ENCODE results near the gene SOAT1. TPM values are rescaled to one million over a fixed set of nuclear protein-coding genes. Genes with fewer than 3 reads are reported as not detected.

Gene SOAT1
- polyA plus RNA-seq, 1 of the 3 experiments (the other 2 are of a cell fraction), result 8.1 TPM

- no peak for TF ChIP-seq SIN3A (IDR thresholded peaks at IDR 0.05; ENCODE audit: borderline replicate concordance, low read depth, low read length)
- no peak for TF ChIP-seq RXRA (IDR thresholded peaks at IDR 0.05; ENCODE audit: borderline replicate concordance, low read depth)
- no peak for TF ChIP-seq FOXJ3 (CRISPR knock-in tag; IDR thresholded peaks at IDR 0.05)
- TF ChIP-seq EZH2phosphoT487 (IDR thresholded peaks at IDR 0.05; ENCODE audit: borderline replicate concordance, low read depth), result no peak
- TF ChIP-seq, protein P1, sequence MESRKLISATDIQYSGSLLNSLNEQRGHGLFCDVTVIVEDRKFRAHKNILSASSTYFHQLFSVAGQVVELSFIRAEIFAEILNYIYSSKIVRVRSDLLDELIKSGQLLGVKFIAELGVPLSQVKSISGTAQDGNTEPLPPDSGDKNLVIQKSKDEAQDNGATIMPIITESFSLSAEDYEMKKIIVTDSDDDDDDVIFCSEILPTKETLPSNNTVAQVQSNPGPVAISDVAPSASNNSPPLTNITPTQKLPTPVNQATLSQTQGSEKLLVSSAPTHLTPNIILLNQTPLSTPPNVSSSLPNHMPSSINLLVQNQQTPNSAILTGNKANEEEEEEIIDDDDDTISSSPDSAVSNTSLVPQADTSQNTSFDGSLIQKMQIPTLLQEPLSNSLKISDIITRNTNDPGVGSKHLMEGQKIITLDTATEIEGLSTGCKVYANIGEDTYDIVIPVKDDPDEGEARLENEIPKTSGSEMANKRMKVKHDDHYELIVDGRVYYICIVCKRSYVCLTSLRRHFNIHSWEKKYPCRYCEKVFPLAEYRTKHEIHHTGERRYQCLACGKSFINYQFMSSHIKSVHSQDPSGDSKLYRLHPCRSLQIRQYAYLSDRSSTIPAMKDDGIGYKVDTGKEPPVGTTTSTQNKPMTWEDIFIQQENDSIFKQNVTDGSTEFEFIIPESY (IDR thresholded peaks at IDR 0.05; ENCODE audit: borderline replicate concordance, low read depth), result no peak
- TF ChIP-seq JUND (IDR thresholded peaks at IDR 0.05), result no peak
- TF ChIP-seq GATA2 (CRISPR knock-in tag; IDR thresholded peaks at IDR 0.05), result no peak
- no peak for TF ChIP-seq CHD2 (IDR thresholded peaks at IDR 0.05; ENCODE audit: low read length, partially characterized antibody)
- Histone ChIP-seq H3K9ac (no peak overlapping the region), H3K4me1 (ENCODE audit: control insufficient read depth in 1 of 2, insufficient read depth in 2 of 2, low read depth in 1 of 2, low read length in 1 of 2) (no peaks in the 10 kb centered on the region), H3K4me3 (ENCODE audit: low read depth in 2 of 2, low read length in 1 of 2) (no peak overlapping the region), H3K27ac (ENCODE audit: low read depth in 2 of 2, low read length in 1 of 2) (no peak overlapping the region), H3K27me3 (ENCODE audit: insufficient read depth) (no peaks in the 10 kb centered on the region), H3F3A (replicated peaks; ENCODE audit: insufficient read depth) (peaks cover 8% of the 10 kb centered on the region), H3K36me3 (replicated peaks in 1 of 2; ENCODE audit: control insufficient read depth in 1 of 2, insufficient read depth in 2 of 2, low read length in 1 of 2) (peaks cover 6 to 24% of the 10 kb centered on the region in 2 experiments), H3K79me2 (ENCODE audit: insufficient read depth) (peaks cover 86% of the 10 kb centered on the region), H3K9me3 (no peaks in the 10 kb centered on the region), H4K20me1 (ENCODE audit: insufficient read depth) (no peaks in the 10 kb centered on the region), H2AFZ (ENCODE audit: low read depth) (no peak overlapping the region), H3K9me2 (no peaks in the 10 kb centered on the region), H3K4me2 (no peak overlapping the region)
- CTCF ChIA-PET, result no interaction called here
- 62% methylated on average over 1 of the region's 1 CpG for WGBS (ENCODE audit: low lambda C conversion rate)
- no peak for DNase-seq
- POLR2A ChIA-PET, result no interaction called here
Measured at GRCh38 chr1:179305450-179305849, 11.9 kb downstream of the SOAT1 start.

GRCh38 chr1:179310291-179310690 lies 16.7 kb downstream of the SOAT1 start:
- no peak for TF ChIP-seq RAD21 (IDR thresholded peaks at IDR 0.05; ENCODE audit: low read length)
- TF ChIP-seq NFIC (IDR thresholded peaks at IDR 0.05; ENCODE audit: borderline replicate concordance), result peak; percentile 29; the same call in 1 of the 2 replicates
- peaks cover 75% of the 10 kb centered on the region for H3K79me2 ChIP-seq (ENCODE audit: insufficient read depth)
- POLR2A ChIA-PET, result no interaction called here
- H3K27ac ChIP-seq (ENCODE audit: low read depth in 2 of 2, low read length in 1 of 2), result peak overlapping the region in 1 of 2 experiments; percentile 65; a peak in 3 of 4 replicates
- peaks cover 8% of the 10 kb centered on the region for H3F3A ChIP-seq (replicated peaks; ENCODE audit: insufficient read depth)
- CTCF ChIA-PET, result no interaction called here
- 60% methylated on average over 3 of the region's 3 CpGs for WGBS (ENCODE audit: low lambda C conversion rate)
- no peak overlapping the region for H2AFZ ChIP-seq (ENCODE audit: low read depth)
- H3K9ac ChIP-seq, result no peak overlapping the region; the same call in 1 of the 2 replicates
- DNase-seq, result no peak
- no peak overlapping the region for H3K4me3 ChIP-seq (ENCODE audit: low read depth in 2 of 2, low read length in 1 of 2)
- H3K9me3 ChIP-seq, result no peaks in the 10 kb centered on the region
- no peaks in the 10 kb centered on the region for H3K27me3 ChIP-seq (ENCODE audit: insufficient read depth)
- H3K4me1 ChIP-seq (ENCODE audit: control insufficient read depth in 1 of 2, insufficient read depth in 2 of 2, low read depth in 1 of 2, low read length in 1 of 2), result no peaks in the 10 kb centered on the region
- no peak overlapping the region for H3K4me2 ChIP-seq
- H4K20me1 ChIP-seq (ENCODE audit: insufficient read depth), result no peaks in the 10 kb centered on the region
- no peaks in the 10 kb centered on the region for H3K9me2 ChIP-seq
- peaks cover 2 to 7% of the 10 kb centered on the region in 2 experiments for H3K36me3 ChIP-seq (replicated peaks in 1 of 2; ENCODE audit: control insufficient read depth in 1 of 2, insufficient read depth in 2 of 2, low read length in 1 of 2)

DNA sequence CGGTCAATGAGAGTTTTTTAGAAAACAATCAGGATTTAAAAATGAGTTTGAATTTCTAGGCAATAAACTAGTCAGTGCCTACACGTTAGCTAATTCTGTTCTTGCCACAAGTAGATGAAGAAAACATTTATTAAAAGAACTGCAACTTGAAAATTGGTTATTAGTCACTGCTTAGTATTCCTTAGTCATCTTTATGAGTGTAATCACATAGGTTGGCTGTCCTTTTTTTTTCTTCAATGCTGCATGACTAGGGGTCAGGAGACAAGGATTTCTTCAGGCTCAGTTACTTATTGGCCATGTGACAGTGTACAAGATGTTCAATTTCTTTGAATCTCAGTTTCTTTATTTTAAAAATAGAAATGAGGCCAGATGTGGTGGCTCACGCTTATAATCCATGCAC lies 17.1 kb downstream of the SOAT1 start:
- DNase-seq, result no peak
- H2AFZ ChIP-seq (ENCODE audit: low read depth), result no peak overlapping the region
- peaks cover 2 to 7% of the 10 kb centered on the region in 2 experiments for H3K36me3 ChIP-seq (replicated peaks in 1 of 2; ENCODE audit: control insufficient read depth in 1 of 2, insufficient read depth in 2 of 2, low read length in 1 of 2)
- no peak overlapping the region; the same call in 1 of the 2 replicates for H3K9ac ChIP-seq
- H4K20me1 ChIP-seq (ENCODE audit: insufficient read depth), result no peaks in the 10 kb centered on the region
- H3F3A ChIP-seq (replicated peaks; ENCODE audit: insufficient read depth), result peaks cover 8% of the 10 kb centered on the region
- H3K9me3 ChIP-seq, result no peaks in the 10 kb centered on the region
- H3K4me2 ChIP-seq, result no peak overlapping the region
- ChIA-PET POLR2A (no interaction called here), CTCF (no interaction called here)
- H3K4me3 ChIP-seq (ENCODE audit: low read depth in 2 of 2, low read length in 1 of 2), result no peak overlapping the region
- peaks cover 71% of the 10 kb centered on the region for H3K79me2 ChIP-seq (ENCODE audit: insufficient read depth)
- no peaks in the 10 kb centered on the region for H3K4me1 ChIP-seq (ENCODE audit: control insufficient read depth in 1 of 2, insufficient read depth in 2 of 2, low read depth in 1 of 2, low read length in 1 of 2)
- 63% methylated on average over 3 of the region's 3 CpGs for WGBS (ENCODE audit: low lambda C conversion rate)
- no peaks in the 10 kb centered on the region for H3K9me2 ChIP-seq
- H3K27ac ChIP-seq (ENCODE audit: low read depth in 2 of 2, low read length in 1 of 2), result peak overlapping the region in 1 of 2 experiments; percentile 65; a peak in 3 of 4 replicates
- no peaks in the 10 kb centered on the region for H3K27me3 ChIP-seq (ENCODE audit: insufficient read depth)
- TF ChIP-seq, protein P2, sequence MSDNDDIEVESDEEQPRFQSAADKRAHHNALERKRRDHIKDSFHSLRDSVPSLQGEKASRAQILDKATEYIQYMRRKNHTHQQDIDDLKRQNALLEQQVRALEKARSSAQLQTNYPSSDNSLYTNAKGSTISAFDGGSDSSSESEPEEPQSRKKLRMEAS (IDR thresholded peaks at IDR 0.05; ENCODE audit: low read depth), result no peak
- peak; percentile 44; the same call in 1 of the 2 replicates for TF ChIP-seq JUND (IDR thresholded peaks at IDR 0.05)
- TF ChIP-seq, protein P3, sequence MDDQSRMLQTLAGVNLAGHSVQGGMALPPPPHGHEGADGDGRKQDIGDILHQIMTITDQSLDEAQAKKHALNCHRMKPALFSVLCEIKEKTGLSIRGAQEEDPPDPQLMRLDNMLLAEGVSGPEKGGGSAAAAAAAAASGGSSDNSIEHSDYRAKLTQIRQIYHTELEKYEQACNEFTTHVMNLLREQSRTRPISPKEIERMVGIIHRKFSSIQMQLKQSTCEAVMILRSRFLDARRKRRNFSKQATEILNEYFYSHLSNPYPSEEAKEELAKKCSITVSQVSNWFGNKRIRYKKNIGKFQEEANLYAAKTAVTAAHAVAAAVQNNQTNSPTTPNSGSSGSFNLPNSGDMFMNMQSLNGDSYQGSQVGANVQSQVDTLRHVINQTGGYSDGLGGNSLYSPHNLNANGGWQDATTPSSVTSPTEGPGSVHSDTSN (IDR thresholded peaks at IDR 0.05), result peak; percentile 19; the same call in 1 of the 2 replicates
- TF ChIP-seq MXI1 (IDR thresholded peaks at IDR 0.05; ENCODE audit: low read depth, low read length), result no peak
- TF ChIP-seq, protein P4, sequence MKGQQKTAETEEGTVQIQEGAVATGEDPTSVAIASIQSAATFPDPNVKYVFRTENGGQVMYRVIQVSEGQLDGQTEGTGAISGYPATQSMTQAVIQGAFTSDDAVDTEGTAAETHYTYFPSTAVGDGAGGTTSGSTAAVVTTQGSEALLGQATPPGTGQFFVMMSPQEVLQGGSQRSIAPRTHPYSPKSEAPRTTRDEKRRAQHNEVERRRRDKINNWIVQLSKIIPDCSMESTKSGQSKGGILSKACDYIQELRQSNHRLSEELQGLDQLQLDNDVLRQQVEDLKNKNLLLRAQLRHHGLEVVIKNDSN (IDR thresholded peaks at IDR 0.05; ENCODE audit: borderline replicate concordance, low read depth), result peak; percentile 8; the same call in 1 of the 2 replicates
- TF ChIP-seq, protein P1 (IDR thresholded peaks at IDR 0.05; ENCODE audit: borderline replicate concordance, low read depth), result no peak
- TF ChIP-seq TCF12 (IDR thresholded peaks at IDR 0.05), result peak; percentile 30; the same call in 1 of the 2 replicates
- TF ChIP-seq EP300 (IDR thresholded peaks at IDR 0.05; ENCODE audit: borderline replicate concordance in 1 of 2, low read depth in 1 of 2, low read length in 1 of 2), result peak in 1 of 2 experiments; percentile 41; a peak in 1 of 4 replicates

All from SK-N-SH (cell line).